GM23248 (cell line): Measurements from ENCODE around the gene OMP.

Source experiments
- EZH2 ChIP-seq: fragments of 200-600 bp; sonication (generic); IDR thresholded peaks from 2 replicates; pipeline ENCODE4 v1.6.1; 2018; ENCODE audit warnings: antibody characterized with exemption, mild to moderate bottlenecking; ENCODE audit not compliant: insufficient read depth, poor library complexity, severe bottlenecking
- EZH2phosphoT487 ChIP-seq: fragments of 200-600 bp; sonication (generic); IDR thresholded peaks from 2 replicates; pipeline ENCODE4 v1.6.1; 2018; ENCODE audit warnings: antibody characterized with exemption, moderate library complexity, mild to moderate bottlenecking, low read depth; ENCODE audit not compliant: insufficient read depth

- TF ChIP-seq EZH2phosphoT487 (no peak), EZH2 (no peak)
These were observed 21.8 kb downstream of the OMP start for GRCh38 chr11:77124488-77124887.
